Keratinocyte (primary cell): ENCODE measurements around the gene FASTKD1.

Experiments
- CTCF ChIP-seq, 3 experiments: IDR thresholded peaks in 1 of 3; conservative IDR thresholded peaks in 1 of 3; optimal IDR thresholded peaks in 1 of 3; 2 replicates in 2 of 3; 3 replicates in 1 of 3; pipeline versions ENCODE3 to v1.5.1; 2011; ENCODE audit warnings: low read length in 3 of 3, mild to moderate bottlenecking in 3 of 3, moderate library complexity in 2 of 3, control low read depth in 1 of 3, inconsistent platforms in 1 of 3; ENCODE audit not compliant: insufficient read depth in 2 of 3; ENCODE audit errors: extremely low read depth in 1 of 3
- EZH2 ChIP-seq: IDR thresholded peaks from one replicate; pipeline ENCODE4 v1.6.1; 2012; ENCODE audit warnings: inconsistent platforms, mild to moderate bottlenecking, low read length, moderate library complexity

DNA sequence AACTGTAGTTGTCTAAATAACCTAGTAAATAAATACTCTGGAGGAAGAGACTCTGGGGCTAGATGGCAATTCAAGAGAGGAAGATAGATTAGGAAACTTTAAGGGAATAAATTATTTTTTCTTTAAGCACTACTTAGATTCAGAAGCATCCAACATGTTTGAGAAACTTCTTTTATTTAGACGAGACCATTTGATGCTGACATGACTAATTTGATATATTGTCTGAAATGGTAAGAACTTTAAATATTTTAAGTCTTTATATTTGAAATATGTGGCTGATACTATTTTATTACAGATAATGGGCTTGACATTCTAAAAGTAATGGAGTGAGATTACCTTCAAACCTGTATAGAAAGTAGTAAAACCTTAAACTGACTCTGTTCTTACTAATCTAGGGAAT lies 46.8 kb upstream of the FASTKD1 start:
- TF ChIP-seq CTCF (optimal IDR thresholded peaks at IDR 0.05 in 1 of 3, IDR thresholded peaks at IDR 0.05 in 1 of 3, conservative IDR thresholded peaks at IDR 0.05 in 1 of 3; ENCODE audit: extremely low read depth in 1 of 3, insufficient read depth in 2 of 3, low read length in 3 of 3): no peak
- no peak for TF ChIP-seq EZH2
